Sigmoid colon (tissue), 7 donors: ENCODE measurements around the gene SMARCA2. TPM values are rescaled to one million over a fixed set of nuclear protein-coding genes. Genes with fewer than 3 reads are reported as not detected.

Experiments used
- DNase-seq: peaks from one replicate; pipeline ENCODE4 v3.0.0-alpha.2; 2019
- H3K27ac ChIP-seq, 4 donors: fragments of 200-600 bp; sonication (generic); one replicate each; pipeline ENCODE4 v1.5.1; 2016 to 2019; ENCODE audit warnings: mild to moderate bottlenecking in 1 of 4
- H3K27me3 ChIP-seq, 3 donors: fragments of 200-600 bp; sonication (generic); one replicate each; pipeline ENCODE4 v1.5.1; 2019; ENCODE audit warnings: mild to moderate bottlenecking in 1 of 3
- H3K36me3 ChIP-seq, 4 donors: fragments of 200-600 bp; sonication (generic); one replicate each; pipeline ENCODE4 v1.5.1; 2016 to 2019
- H3K4me1 ChIP-seq, 4 donors: fragments of 200-600 bp; sonication (generic); one replicate each; pipeline ENCODE4 v1.5.1; 2017 to 2019
- H3K4me3 ChIP-seq, 4 donors: fragments of 200-600 bp; sonication (generic); one replicate each; pipeline ENCODE4 v1.5.1; 2017 to 2019; ENCODE audit warnings: mild to moderate bottlenecking in 2 of 4, moderate library complexity in 1 of 4
- H3K9me3 ChIP-seq, 4 donors: fragments of 200-600 bp in 3 of 4; sonication (generic) in 3 of 4; one replicate each; pipeline versions ENCODE4 v1.5.1 to v1.6.1; 2013 to 2019
- EP300 ChIP-seq, 4 donors: sonication (generic); formaldehyde crosslinking; IDR thresholded peaks; one replicate each; pipeline ENCODE4 v1.6.1; 2017; ENCODE audit warnings: antibody characterized with exemption in 4 of 4
- POLR2A ChIP-seq, 2 donors: fragments of 450-650 bp; IDR thresholded peaks; one replicate each; pipeline ENCODE4 v1.6.1; 2016; ENCODE audit warnings: antibody characterized with exemption in 2 of 2, mild to moderate bottlenecking in 2 of 2, moderate library complexity in 2 of 2
- POLR2AphosphoS5 ChIP-seq, 4 donors: sonication (generic); formaldehyde crosslinking; IDR thresholded peaks; one replicate each; pipeline ENCODE4 v1.6.1; 2017; ENCODE audit warnings: antibody characterized with exemption in 4 of 4
- WGBS, 2 donors: extraction: QIAGEN DNeasy Blood & Tissue Kit; methylation state at CpG; one replicate each; pipeline ENCODE4 v1.1.7; 2013; 5-methylcytosine and 5-hydroxymethylcytosine counted together
- intact Hi-C: fragments of 100-400 bp; cut with DNase I; formaldehyde crosslinking; loops from one replicate; pipeline ENCODE4 v1.15.1; 2023
- polyA plus RNA-seq, 3 donors: library from polyadenylated mRNA; stranded (reverse); fragments of 200-250 nt; gene quantifications; one replicate each; pipeline ENCODE4 v1.2.3, GENCODE V29; 2013
- total RNA-seq, 4 donors: library from RNA; depleted of rRNA; stranded (reverse); fragments of >200 nt; gene quantifications; one replicate each; pipeline ENCODE4 v1.1.0, GENCODE V29; 2016
- TF ChIP-seq, protein P1 (sequence below), 4 experiments: fragments of 450-650 bp in 3 of 4; fragments of 200-600 bp in 1 of 4; IDR thresholded peaks; one replicate each; pipeline ENCODE4 v1.5.1; 2016 to 2019; ENCODE audit warnings: antibody characterized with exemption in 4 of 4, mild to moderate bottlenecking in 3 of 4, moderate library complexity in 2 of 4
- donor health status: healthy with polysubstance abuse.
- donor health status: Bipolar disorder and iron deficiency.
- donor health status: healthy.

Gene SMARCA2
- total and polyA plus RNA-seq, 7 donors, result 32.1 to 209 (median 75.0) TPM

DNA sequence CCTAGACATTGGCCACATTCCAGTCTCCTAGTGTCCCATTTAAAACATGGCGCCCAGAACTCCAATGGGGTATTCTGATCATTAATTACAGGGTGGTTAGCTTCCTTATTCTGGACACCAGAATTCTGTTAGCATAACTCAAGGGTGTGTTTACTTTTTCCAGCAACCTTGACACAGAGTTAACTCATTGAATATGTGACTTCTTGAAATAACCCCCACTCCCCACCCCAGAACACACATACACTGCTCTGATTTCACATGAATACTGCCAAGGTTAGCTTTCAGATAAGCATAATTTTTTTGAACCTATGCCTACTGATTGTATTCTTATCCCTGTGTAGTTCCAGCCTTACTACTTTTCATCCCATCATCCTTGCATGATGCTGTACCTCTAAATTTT is 151.1 kb downstream of the SMARCA2 start:
- Histone ChIP-seq H3K4me3 (no peak overlapping the region), H3K4me1 (no peaks in the 10 kb centered on the region), H3K9me3 (no peaks in the 10 kb centered on the region), H3K36me3 (peaks cover 0 to 50% (median 0%) of the 10 kb centered on the region in 4 donors), H3K27ac (no peak overlapping the region), H3K27me3 (no peaks in the 10 kb centered on the region)
- TF ChIP-seq POLR2AphosphoS5 (IDR thresholded peaks at IDR 0.05) (no peak), EP300 (IDR thresholded peaks at IDR 0.05) (no peak), POLR2A (IDR thresholded peaks at IDR 0.05) (no peak)
- TF ChIP-seq, protein P1, sequence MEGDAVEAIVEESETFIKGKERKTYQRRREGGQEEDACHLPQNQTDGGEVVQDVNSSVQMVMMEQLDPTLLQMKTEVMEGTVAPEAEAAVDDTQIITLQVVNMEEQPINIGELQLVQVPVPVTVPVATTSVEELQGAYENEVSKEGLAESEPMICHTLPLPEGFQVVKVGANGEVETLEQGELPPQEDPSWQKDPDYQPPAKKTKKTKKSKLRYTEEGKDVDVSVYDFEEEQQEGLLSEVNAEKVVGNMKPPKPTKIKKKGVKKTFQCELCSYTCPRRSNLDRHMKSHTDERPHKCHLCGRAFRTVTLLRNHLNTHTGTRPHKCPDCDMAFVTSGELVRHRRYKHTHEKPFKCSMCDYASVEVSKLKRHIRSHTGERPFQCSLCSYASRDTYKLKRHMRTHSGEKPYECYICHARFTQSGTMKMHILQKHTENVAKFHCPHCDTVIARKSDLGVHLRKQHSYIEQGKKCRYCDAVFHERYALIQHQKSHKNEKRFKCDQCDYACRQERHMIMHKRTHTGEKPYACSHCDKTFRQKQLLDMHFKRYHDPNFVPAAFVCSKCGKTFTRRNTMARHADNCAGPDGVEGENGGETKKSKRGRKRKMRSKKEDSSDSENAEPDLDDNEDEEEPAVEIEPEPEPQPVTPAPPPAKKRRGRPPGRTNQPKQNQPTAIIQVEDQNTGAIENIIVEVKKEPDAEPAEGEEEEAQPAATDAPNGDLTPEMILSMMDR (IDR thresholded peaks at IDR 0.05), result no peak
- 97 to 98% methylated on average over 1 of the region's 1 CpG for WGBS, 2 donors
- DNase-seq, result no peak
- intact Hi-C loops, result loop anchor here (2.0 kb wide), 1 partner anchor 25 kb away; no protein-coding TSS in a partner anchor

DNA sequence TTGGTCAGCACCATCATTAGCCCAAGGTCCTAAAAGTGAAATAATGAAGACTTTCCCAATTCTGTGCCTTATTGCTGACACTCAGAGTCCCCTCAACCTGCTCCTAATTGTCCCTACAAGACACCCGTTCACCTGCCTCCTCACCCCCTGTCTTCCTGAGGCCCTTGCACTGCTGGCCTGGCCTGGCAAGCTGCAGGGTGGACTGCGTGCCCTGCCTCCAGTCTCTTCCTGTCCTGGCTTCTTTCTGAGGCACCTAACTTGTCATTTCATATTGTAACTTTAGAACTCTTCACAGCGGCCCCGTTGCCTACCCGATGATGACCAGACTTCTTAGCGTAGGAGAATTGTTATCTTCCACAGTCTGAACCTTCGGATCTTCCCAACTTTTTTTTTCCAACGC is 153.9 kb downstream of the SMARCA2 start:
- TF ChIP-seq POLR2AphosphoS5 (IDR thresholded peaks at IDR 0.05), result no peak
- TF ChIP-seq, protein P1 (IDR thresholded peaks at IDR 0.05), result no peak
- TF ChIP-seq POLR2A (IDR thresholded peaks at IDR 0.05), result no peak
- TF ChIP-seq EP300 (IDR thresholded peaks at IDR 0.05), result no peak
- intact Hi-C loops, result no loop called here
- Histone ChIP-seq H3K27ac (no peak overlapping the region), H3K27me3 (no peaks in the 10 kb centered on the region), H3K4me3 (no peak overlapping the region), H3K4me1 (no peaks in the 10 kb centered on the region), H3K36me3 (peaks cover 0 to 35% (median 0%) of the 10 kb centered on the region in 4 donors), H3K9me3 (no peaks in the 10 kb centered on the region)
- WGBS, 2 donors, result 96 to 97% methylated on average over 8 of the region's 8 CpGs
- no peak for DNase-seq

DNA sequence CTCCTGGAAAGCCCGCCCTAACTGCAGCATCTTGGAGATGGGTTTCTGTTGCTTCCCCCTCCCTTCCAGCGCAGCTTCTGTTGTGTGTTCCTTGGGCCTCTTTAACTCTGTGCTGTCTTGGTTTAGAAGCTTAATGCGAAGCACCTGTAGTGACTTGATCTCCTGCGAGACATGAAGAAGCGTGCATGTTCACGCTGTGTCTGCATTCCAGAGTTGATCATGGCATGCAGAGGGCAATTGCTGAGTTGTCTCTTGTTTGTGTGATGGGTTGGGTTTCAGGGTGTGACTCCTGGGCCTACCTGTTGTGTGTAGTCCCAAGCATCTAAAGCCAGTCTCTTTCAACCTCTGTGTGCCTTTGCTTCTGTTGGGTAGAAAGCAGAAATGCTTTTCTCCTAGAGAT is 155.6 kb downstream of the SMARCA2 start:
- H3K36me3 ChIP-seq, result peaks cover 0 to 31% (median 0%) of the 10 kb centered on the region in 4 donors
- intact Hi-C loops, result no loop called here

DNA sequence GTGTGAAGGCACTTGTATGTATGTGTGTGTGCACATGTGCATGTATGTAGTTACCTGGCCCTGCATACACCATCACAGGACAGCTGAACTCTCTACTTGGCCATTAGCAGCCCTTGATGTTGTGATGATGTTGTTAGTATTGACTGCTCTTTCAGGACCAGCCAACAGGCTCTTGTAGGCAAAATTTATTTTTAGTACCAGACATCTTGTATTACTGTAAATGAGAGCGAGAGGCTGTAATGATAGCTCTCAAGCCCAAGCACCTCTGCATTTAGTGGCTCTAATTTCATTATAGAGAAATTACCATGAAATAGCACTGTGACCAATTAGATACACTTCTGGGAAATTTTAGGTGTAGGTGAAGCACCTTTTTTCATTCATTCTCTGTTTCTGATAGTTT is 158.0 kb downstream of the SMARCA2 start:
- Histone ChIP-seq H3K27ac (no peak overlapping the region), H3K4me3 (no peak overlapping the region), H3K27me3 (no peaks in the 10 kb centered on the region), H3K36me3 (peaks cover 0 to 31% (median 0%) of the 10 kb centered on the region in 4 donors), H3K9me3 (no peaks in the 10 kb centered on the region), H3K4me1 (no peaks in the 10 kb centered on the region)
- intact Hi-C loops, result no loop called here
- WGBS, 2 donors, result 92 to 98% methylated on average over 1 of the region's 1 CpG
- DNase-seq, result no peak
- TF ChIP-seq, protein P1 (IDR thresholded peaks at IDR 0.05), result no peak
- TF ChIP-seq POLR2AphosphoS5 (IDR thresholded peaks at IDR 0.05) (no peak), POLR2A (IDR thresholded peaks at IDR 0.05) (no peak), EP300 (IDR thresholded peaks at IDR 0.05) (no peak)

More for the DNA sequence above, 155.6 kb downstream of the SMARCA2 start:
- Histone ChIP-seq H3K4me3 (no peak overlapping the region), H3K9me3 (no peaks in the 10 kb centered on the region), H3K27me3 (no peaks in the 10 kb centered on the region), H3K27ac (no peak overlapping the region), H3K4me1 (no peaks in the 10 kb centered on the region)
- WGBS, 2 donors, result 88 to 98% methylated on average over 6 of the region's 6 CpGs
- TF ChIP-seq POLR2AphosphoS5 (IDR thresholded peaks at IDR 0.05) (no peak), POLR2A (IDR thresholded peaks at IDR 0.05) (no peak), EP300 (IDR thresholded peaks at IDR 0.05) (no peak)
- TF ChIP-seq, protein P1 (IDR thresholded peaks at IDR 0.05), result no peak
- no peak for DNase-seq

DNA sequence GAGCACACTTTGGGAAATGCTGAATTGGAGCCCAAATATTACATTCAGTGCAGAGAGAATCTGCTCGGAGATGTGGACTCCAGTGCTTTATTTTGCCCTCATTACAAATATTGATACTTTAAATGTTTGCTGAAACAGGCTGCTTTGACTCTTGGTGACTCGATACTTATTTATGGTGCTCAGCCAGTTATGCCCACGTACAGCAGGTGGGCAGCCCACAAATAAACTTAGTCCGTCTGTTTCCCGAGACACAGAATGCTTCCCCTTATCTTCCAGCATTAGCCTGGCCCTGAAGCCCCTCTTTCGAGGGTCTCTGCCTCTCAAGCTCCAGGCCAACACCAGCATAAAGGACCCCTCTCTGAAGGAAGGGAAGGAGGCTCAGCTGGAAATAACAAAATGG is 158.7 kb downstream of the SMARCA2 start:
- no peak for TF ChIP-seq EP300 (IDR thresholded peaks at IDR 0.05)
- no peak for TF ChIP-seq POLR2AphosphoS5 (IDR thresholded peaks at IDR 0.05)
- TF ChIP-seq, protein P1 (IDR thresholded peaks at IDR 0.05), result no peak
- no peak for TF ChIP-seq POLR2A (IDR thresholded peaks at IDR 0.05)
- DNase-seq, result no peak
- H3K36me3 ChIP-seq, result peaks cover 0 to 30% (median 0%) of the 10 kb centered on the region in 4 donors
- no peaks in the 10 kb centered on the region for H3K27me3 ChIP-seq
- no peaks in the 10 kb centered on the region for H3K4me1 ChIP-seq
- no peak overlapping the region for H3K4me3 ChIP-seq
- no peaks in the 10 kb centered on the region for H3K9me3 ChIP-seq
- intact Hi-C loops, result no loop called here
- WGBS, 2 donors, result 87 to 92% methylated on average over 6 of the region's 6 CpGs
- no peak overlapping the region for H3K27ac ChIP-seq
